H9 (cell line): ENCODE results near the gene DBNDD2. TPM values are rescaled to one million over a fixed set of nuclear protein-coding genes. Genes with fewer than 3 reads are reported as not detected.

Experiments used
- DNase-seq: peaks from one replicate; pipeline ENCODE4 v3.0.0-alpha.2; 2017
- H2AFZ ChIP-seq: one replicate; pipeline ENCODE4 v1.6.1; 2013; ENCODE audit warnings: mild to moderate bottlenecking, low read length, control low read depth, moderate library complexity
- H2AK5ac ChIP-seq: 2 replicates; pipeline ENCODE4 v1.6.1; 2013; ENCODE audit warnings: low read length, control low read depth, mixed read lengths; ENCODE audit not compliant: insufficient read length
- H2BK120ac ChIP-seq: one replicate; pipeline ENCODE4 v1.6.1; 2013; ENCODE audit warnings: low read depth, mild to moderate bottlenecking, low read length, control low read depth, inconsistent platforms; ENCODE audit not compliant: poor library complexity, severe bottlenecking
- H2BK12ac ChIP-seq: 2 replicates; pipeline ENCODE4 v1.6.1; 2013; ENCODE audit warnings: low read length, control low read depth, mixed read lengths, low read depth; ENCODE audit not compliant: insufficient read length
- H2BK15ac ChIP-seq: 2 replicates; pipeline ENCODE4 v1.6.1; 2013; ENCODE audit warnings: low read depth, low read length, control low read depth
- H2BK20ac ChIP-seq: one replicate; pipeline ENCODE4 v1.6.1; 2013; ENCODE audit warnings: low read depth, mild to moderate bottlenecking, low read length, control low read depth, inconsistent platforms; ENCODE audit not compliant: poor library complexity, severe bottlenecking
- H2BK5ac ChIP-seq: 2 replicates; pipeline ENCODE4 v1.6.1; 2013; ENCODE audit warnings: low read length, control low read depth, mixed read lengths; ENCODE audit not compliant: insufficient read length
- H3K14ac ChIP-seq: 2 replicates; pipeline ENCODE4 v1.6.1; 2013; ENCODE audit warnings: low read length, control low read depth; ENCODE audit not compliant: insufficient read depth
- H3K18ac ChIP-seq: 2 replicates; pipeline ENCODE4 v1.6.1; 2013; ENCODE audit warnings: low read depth, mild to moderate bottlenecking, mixed read lengths, low read length, control low read depth; ENCODE audit not compliant: insufficient read length
- H3K23ac ChIP-seq: 2 replicates; pipeline ENCODE4 v1.6.1; 2013; ENCODE audit warnings: low read length, control low read depth, mixed read lengths, low read depth; ENCODE audit not compliant: insufficient read length
- H3K23me2 ChIP-seq: 2 replicates; pipeline ENCODE4 v1.6.1; 2013; ENCODE audit warnings: low read depth, mild to moderate bottlenecking, mixed read lengths, low read length, control low read depth; ENCODE audit not compliant: insufficient read length, poor library complexity, severe bottlenecking
- H3K27ac ChIP-seq: 2 replicates; pipeline ENCODE4 v1.5.1; 2013; ENCODE audit warnings: low read length, control low read depth, mixed read lengths, low read depth; ENCODE audit not compliant: insufficient read length
- H3K27me3 ChIP-seq: 2 replicates; pipeline ENCODE4 v1.6.1; 2013; ENCODE audit warnings: low read length, control low read depth, inconsistent platforms; ENCODE audit not compliant: insufficient read depth
- H3K4ac ChIP-seq: 2 replicates; pipeline ENCODE4 v1.6.1; 2013; ENCODE audit warnings: low read depth, mild to moderate bottlenecking, control low read depth, inconsistent platforms, low read length, moderate library complexity
- H3K4me1 ChIP-seq: 2 replicates; pipeline ENCODE4 v1.6.1; 2013; ENCODE audit warnings: low read length, control low read depth, inconsistent platforms; ENCODE audit not compliant: insufficient read depth
- H3K4me2 ChIP-seq: 2 replicates; pipeline ENCODE4 v1.6.1; 2013; ENCODE audit warnings: low read length, control low read depth, mixed read lengths; ENCODE audit not compliant: insufficient read length, insufficient read depth
- H3K56ac ChIP-seq: 2 replicates; pipeline ENCODE4 v1.6.1; 2013; ENCODE audit warnings: low read depth, mild to moderate bottlenecking, mixed read lengths, low read length, control low read depth; ENCODE audit not compliant: insufficient read length
- H3K79me1 ChIP-seq: 2 replicates; pipeline ENCODE4 v1.6.1; 2013; ENCODE audit warnings: low read depth, mild to moderate bottlenecking, moderate library complexity, low read length, control low read depth, inconsistent platforms; ENCODE audit not compliant: insufficient read depth, poor library complexity, severe bottlenecking
- H3K79me2 ChIP-seq: 2 replicates; pipeline ENCODE4 v1.6.1; 2013; ENCODE audit warnings: low read length, control low read depth, inconsistent platforms; ENCODE audit not compliant: insufficient read depth
- H3K9ac ChIP-seq: 2 replicates; pipeline ENCODE4 v1.6.1; 2013; ENCODE audit warnings: low read length, control low read depth, mixed read lengths; ENCODE audit not compliant: insufficient read length; ENCODE audit errors: extremely low read depth
- H3K9me3 ChIP-seq: one replicate; pipeline ENCODE4 v1.6.1; 2013; ENCODE audit warnings: low read depth, low read length, inconsistent platforms; ENCODE audit not compliant: control insufficient read depth
- H3T11ph ChIP-seq: one replicate; pipeline ENCODE4 v1.6.1; 2013; ENCODE audit warnings: mild to moderate bottlenecking, low read length, control low read depth, inconsistent platforms
- H4K20me1 ChIP-seq: one replicate; pipeline ENCODE4 v1.6.1; 2013; ENCODE audit not compliant: control insufficient read depth, insufficient read length, insufficient read depth
- H4K5ac ChIP-seq: 2 replicates; pipeline ENCODE4 v1.6.1; 2013; ENCODE audit warnings: low read depth, mild to moderate bottlenecking, mixed read lengths, low read length, control low read depth; ENCODE audit not compliant: insufficient read length
- H4K8ac ChIP-seq: replicated peaks from 2 replicates; pipeline ENCODE4 v1.6.1; 2013; ENCODE audit warnings: low read length, control low read depth, mixed read lengths, low read depth; ENCODE audit not compliant: insufficient read length
- H4K91ac ChIP-seq: 2 replicates; pipeline ENCODE4 v1.6.1; 2013; ENCODE audit warnings: low read depth, mild to moderate bottlenecking, moderate library complexity, mixed read lengths, low read length, control low read depth; ENCODE audit not compliant: insufficient read length
- H3K27ac Mint-ChIP-seq, 3 experiments: 2 replicates in 2 of 3; 3 replicates in 1 of 3; pipeline ENCODE4 v1.8.0; 2020 to 2021; ENCODE audit warnings: mixed read lengths in 3 of 3, mild to moderate bottlenecking in 1 of 3, moderate library complexity in 1 of 3
- H3K27me3 Mint-ChIP-seq: 2 replicates; pipeline ENCODE4 v1.8.0; 2021; ENCODE audit warnings: low read depth, mild to moderate bottlenecking, moderate library complexity, mixed read lengths
- H3K36me3 Mint-ChIP-seq, 3 experiments: 2 replicates in 2 of 3; 3 replicates in 1 of 3; pipeline ENCODE4 v1.8.0; 2020 to 2021; ENCODE audit warnings: low read depth in 3 of 3, mixed read lengths in 3 of 3; ENCODE audit not compliant: insufficient read depth in 1 of 3
- H3K4me1 Mint-ChIP-seq, 2 experiments: 2 replicates each; pipeline ENCODE4 v1.8.0; 2020; ENCODE audit warnings: mixed read lengths in 2 of 2
- H3K4me3 Mint-ChIP-seq, 2 experiments: 2 replicates in 1 of 2; 3 replicates in 1 of 2; pipeline ENCODE4 v1.8.0; 2020 to 2021; ENCODE audit warnings: mild to moderate bottlenecking in 2 of 2, mixed read lengths in 2 of 2, moderate library complexity in 1 of 2
- H3K9me3 Mint-ChIP-seq, 2 experiments: 2 replicates in 1 of 2; 3 replicates in 1 of 2; pipeline ENCODE4 v1.8.0; 2020; ENCODE audit warnings: mild to moderate bottlenecking in 2 of 2, mixed read lengths in 2 of 2, moderate library complexity in 1 of 2
- WGBS: extraction: QIAGEN DNeasy Blood & Tissue Kit; methylation state at CpG from one replicate; pipeline ENCODE4 v1.1.7; 2013; ENCODE audit warnings: missing lambda C conversion rate, low lambda C conversion rate, mixed read lengths; ENCODE audit not compliant: insufficient read length; ENCODE audit errors: extremely low coverage; 5-methylcytosine and 5-hydroxymethylcytosine counted together
- total RNA-seq: library from RNA; stranded (reverse); gene quantifications from 2 replicates; pipeline ENCODE4 v1.2.1, GENCODE V29; 2021
- TF ChIP-seq, protein P1 (sequence below): fragments of 200-600 bp; sonication (generic); conservative IDR thresholded peaks from 3 replicates; pipeline ENCODE4 v1.8.0; 2021; ENCODE audit warnings: antibody characterized with exemption, mild to moderate bottlenecking

The DBNDD2 gene
- total RNA-seq, 1 experiment from 2014 or later: 39.1 TPM

DNA sequence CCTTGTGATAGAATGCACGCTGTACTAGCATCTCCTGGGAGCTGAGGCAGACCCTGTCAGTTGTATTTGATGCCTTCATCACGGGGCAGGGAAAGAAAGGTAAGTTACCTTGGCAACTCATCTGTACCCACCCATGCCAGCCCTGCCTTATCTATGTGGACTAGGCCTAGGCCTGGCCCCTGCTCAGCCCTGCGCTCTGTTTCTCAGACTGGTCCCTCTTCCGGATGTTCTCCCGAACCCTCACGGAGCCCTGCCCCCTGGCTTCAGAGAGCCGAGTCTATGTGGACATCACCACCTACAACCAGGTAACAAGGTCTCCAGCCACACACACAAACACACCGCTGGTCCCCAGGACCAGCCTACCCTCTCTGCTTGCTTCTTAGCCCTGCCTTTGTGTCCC, 12.0 kb downstream of the DBNDD2 start:
- Mint-ChIP-seq H3K9me3 (no peaks in the 10 kb centered on the region), H3K27me3 (no peaks in the 10 kb centered on the region), H3K27ac (no peak overlapping the region), H3K4me3 (no peak overlapping the region; a peak in 1 of 5 replicates), H3K4me1 (peaks cover 8 to 9% of the 10 kb centered on the region in 2 experiments), H3K36me3 (peaks cover 27 to 49% (median 43%) of the 10 kb centered on the region in 3 experiments; a peak in 6 of 7 replicates)
- H4K20me1 ChIP-seq: no peaks in the 10 kb centered on the region
- H3K4me2 ChIP-seq: no peak overlapping the region
- H4K91ac ChIP-seq: no peak overlapping the region
- H2BK15ac ChIP-seq: no peak overlapping the region
- H3K23me2 ChIP-seq: peaks cover 7% of the 10 kb centered on the region
- H2BK120ac ChIP-seq: no peak overlapping the region
- H2BK12ac ChIP-seq: no peak overlapping the region
- H4K5ac ChIP-seq: no peak overlapping the region
- WGBS: no CpG with 5 or more reads among the region's 8 CpGs
- H3K79me2 ChIP-seq: peaks cover 2% of the 10 kb centered on the region; the same call in 1 of the 2 replicates
- no peaks in the 10 kb centered on the region for H3K27me3 ChIP-seq
- H2BK5ac ChIP-seq: no peak overlapping the region
- H3K9ac ChIP-seq: no peak overlapping the region
- no peak overlapping the region for H2BK20ac ChIP-seq
- H3K4me1 ChIP-seq: no peaks in the 10 kb centered on the region; the same call in 1 of the 2 replicates
- no peak for DNase-seq
- no peaks in the 10 kb centered on the region for H3K79me1 ChIP-seq
- H3K27ac ChIP-seq: no peak overlapping the region
- H2AK5ac ChIP-seq: no peak overlapping the region
- TF ChIP-seq, protein P1, sequence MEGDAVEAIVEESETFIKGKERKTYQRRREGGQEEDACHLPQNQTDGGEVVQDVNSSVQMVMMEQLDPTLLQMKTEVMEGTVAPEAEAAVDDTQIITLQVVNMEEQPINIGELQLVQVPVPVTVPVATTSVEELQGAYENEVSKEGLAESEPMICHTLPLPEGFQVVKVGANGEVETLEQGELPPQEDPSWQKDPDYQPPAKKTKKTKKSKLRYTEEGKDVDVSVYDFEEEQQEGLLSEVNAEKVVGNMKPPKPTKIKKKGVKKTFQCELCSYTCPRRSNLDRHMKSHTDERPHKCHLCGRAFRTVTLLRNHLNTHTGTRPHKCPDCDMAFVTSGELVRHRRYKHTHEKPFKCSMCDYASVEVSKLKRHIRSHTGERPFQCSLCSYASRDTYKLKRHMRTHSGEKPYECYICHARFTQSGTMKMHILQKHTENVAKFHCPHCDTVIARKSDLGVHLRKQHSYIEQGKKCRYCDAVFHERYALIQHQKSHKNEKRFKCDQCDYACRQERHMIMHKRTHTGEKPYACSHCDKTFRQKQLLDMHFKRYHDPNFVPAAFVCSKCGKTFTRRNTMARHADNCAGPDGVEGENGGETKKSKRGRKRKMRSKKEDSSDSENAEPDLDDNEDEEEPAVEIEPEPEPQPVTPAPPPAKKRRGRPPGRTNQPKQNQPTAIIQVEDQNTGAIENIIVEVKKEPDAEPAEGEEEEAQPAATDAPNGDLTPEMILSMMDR: no peak
- no peak overlapping the region for H3T11ph ChIP-seq
- no peak overlapping the region for H2AFZ ChIP-seq
- H3K9me3 ChIP-seq: no peaks in the 10 kb centered on the region
- H3K18ac ChIP-seq: no peak overlapping the region
- H4K8ac ChIP-seq: no peak overlapping the region
- no peak overlapping the region for H3K23ac ChIP-seq
- no peak overlapping the region for H3K14ac ChIP-seq
- H3K56ac ChIP-seq: no peak overlapping the region
- no peak overlapping the region for H3K4ac ChIP-seq
